Erythroblast (primary cell): ENCODE results near the gene SWT1.
A peak's percentile ranks its signal among the peaks of the same experiment; 100 is the strongest.
"Not testable (repeated sequence)": the region's sequence is repeated elsewhere in the genome, so short reads cannot be mapped to it uniquely, and the experiment has no call there.

ENCODE experiments used
- DNase-seq, 2 experiments: peaks; one replicate each; lab custom pipeline; 2025; lab: John Stamatoyannopoulos, UW
- GATA1 ChIP-seq: IDR thresholded peaks from 2 replicates; pipeline ENCODE4 v1.6.1; 2011; ENCODE audit warnings: low read depth, mild to moderate bottlenecking, control low read depth, low read length, moderate library complexity
- POLR2A ChIP-seq: IDR thresholded peaks from 2 replicates; pipeline ENCODE4 v1.6.1; 2011; ENCODE audit warnings: mild to moderate bottlenecking, low read length

SWT1 gene

DNA sequence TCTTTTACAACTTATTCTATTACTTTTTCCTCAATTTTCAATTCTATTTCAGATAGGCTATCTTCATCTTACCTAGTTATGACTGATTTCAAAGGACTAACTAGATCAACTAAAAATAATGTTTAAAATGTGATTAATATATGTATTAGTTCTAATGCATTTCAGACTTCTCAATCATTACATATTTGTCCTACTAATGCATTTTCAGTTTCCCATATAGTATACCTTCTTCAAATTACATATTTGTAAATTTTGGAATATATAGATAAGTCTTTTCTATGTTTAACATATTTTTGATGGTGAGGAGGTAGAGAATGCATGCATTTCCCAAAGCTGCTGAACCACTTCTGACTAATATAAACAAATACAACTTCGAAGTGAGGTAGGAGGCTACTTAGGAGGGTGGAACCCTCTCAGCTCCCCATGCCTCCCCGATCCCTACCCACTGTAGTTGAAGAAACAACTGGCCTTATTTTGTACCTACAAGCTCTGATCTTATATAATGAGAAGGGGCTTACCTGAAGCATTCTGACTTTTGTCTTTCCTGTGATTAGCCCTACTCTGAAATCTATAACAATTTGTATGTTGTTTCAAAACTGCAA lies 2.0 kb upstream of the SWT1 start:
- peak; percentile 59 for DNase-seq
- TF ChIP-seq POLR2A: no peak
- no peak for TF ChIP-seq GATA1

DNA sequence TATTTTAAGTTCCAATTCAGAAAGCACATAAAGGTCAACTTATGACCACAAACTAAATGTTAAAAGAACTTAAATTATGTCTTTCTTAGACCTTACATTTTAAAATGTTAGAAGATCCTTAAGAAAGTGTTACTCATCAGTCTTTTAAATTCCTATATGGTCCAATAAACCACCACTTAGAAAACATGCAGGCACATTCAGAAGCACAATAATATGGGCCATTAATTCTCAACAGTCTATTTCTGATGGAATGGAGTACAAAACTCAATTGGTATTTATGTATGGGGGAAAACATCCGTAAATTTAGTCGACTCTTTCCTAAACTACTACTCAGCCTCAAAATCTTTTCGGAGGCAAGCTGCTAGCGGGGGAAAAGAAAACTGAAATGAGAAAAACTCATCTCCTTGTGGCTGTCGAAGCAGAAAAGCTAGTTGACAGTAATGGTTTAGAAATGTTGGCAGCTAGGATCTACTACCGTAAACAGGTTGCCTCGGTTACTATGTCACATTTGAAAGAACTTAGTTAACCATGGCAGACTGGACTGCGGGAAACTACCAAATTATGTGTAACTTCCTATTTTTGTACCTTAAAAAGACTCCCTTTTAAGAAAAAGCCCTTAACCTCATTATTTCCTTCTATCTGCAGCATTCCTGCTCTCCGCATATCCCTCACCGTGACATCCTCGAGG lies 1.2 kb upstream of the SWT1 start:
- TF ChIP-seq GATA1: no peak
- TF ChIP-seq POLR2A: no peak
- DNase-seq: peak; percentile 68 to 77

DNA sequence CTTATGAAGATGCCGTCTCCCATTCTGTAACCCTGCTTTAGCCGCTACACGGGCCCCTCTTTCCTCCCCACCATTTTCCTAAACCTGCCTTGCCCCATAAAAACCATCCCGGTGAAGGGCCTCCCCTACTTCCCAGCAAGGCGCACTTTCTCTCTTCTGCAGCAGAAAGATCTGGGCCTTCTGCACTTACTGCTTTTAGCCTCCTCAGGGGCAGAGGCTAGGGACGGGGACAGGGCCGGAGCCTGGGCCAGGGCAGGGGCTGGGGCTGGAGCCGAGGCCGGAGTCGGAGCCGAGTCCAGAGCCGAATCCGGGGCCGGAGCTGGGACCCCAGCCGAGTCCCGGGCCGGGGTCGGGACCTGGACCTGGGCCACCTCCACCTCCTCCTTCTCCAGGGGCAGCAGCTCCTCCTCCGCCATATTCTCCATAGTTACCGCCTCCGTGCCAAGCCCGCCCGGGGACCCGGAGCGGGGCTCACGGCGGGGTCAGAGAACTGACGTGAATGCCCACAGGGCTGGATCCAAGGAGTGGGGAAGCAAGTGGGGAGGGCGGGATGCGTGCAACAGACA lies 596 bp upstream of the SWT1 start:
- TF ChIP-seq POLR2A (no peak), GATA1 (no peak)

DNA sequence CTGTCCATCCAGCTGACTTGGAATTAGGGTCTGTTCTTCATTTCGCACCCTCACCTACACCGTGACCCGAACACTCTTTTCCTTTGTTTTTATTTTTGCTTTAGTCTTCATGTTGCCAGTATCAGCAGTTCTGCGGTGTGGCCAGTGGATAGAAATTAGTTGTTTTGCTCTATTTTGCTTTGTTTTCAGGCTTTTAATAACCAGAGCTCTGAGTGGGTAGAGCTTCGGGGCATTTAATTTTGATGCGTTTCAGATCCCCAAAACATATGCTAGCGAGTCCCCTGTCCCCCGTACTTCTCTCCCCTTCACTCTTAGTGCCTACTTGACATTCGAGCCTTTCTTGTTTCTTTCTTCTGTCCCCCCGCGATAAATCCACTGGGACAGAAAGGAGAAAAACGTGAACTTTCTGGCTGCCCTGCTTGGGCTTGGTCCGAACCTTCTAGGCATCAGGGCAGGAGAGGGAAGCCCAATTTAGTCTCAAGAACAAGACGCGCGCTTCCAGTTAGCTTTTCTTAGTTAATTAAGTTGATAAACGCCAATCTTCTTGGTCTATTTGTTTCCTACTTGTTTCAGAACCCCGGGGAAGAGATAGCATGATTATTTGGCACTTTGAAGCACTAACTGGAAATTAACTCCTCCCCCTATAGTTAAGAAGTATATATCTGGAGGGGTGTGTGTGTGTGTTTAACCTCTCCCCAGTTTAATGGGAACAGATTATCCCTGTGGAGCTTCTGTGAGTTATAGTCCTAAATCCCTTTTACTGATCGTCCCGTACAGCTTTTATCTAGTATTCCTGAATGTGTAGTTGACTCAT lies 839 bp downstream of the SWT1 start:
- DNase-seq: peak; percentile 54 to 56
- TF ChIP-seq GATA1 (no peak), POLR2A (no peak)

More for the DNA sequence above, 596 bp upstream of the SWT1 start:
- peak; percentile 72 to 79 for DNase-seq

DNA sequence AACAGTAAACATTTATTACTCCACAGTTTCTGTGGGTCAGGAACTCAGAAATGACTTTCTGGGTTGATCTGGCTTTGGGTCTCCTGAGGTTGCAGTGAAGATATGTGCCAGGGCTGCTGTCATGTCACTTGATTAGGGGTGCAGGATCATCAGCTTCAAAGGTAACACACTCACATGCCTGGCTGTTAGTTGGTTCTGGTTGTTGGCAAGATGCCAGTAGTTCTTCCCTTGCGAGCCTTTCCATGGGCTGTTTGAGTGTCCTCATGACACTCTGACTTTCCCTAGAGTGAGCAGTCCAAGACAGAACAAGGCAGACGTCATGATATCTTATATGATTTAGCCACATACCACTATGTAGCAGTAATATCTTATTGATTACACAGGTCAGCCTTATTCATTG lies 1.8 kb downstream of the SWT1 start:
- DNase-seq: peak; percentile 36 to 42
- TF ChIP-seq GATA1: no peak
- TF ChIP-seq POLR2A: no peak

DNA sequence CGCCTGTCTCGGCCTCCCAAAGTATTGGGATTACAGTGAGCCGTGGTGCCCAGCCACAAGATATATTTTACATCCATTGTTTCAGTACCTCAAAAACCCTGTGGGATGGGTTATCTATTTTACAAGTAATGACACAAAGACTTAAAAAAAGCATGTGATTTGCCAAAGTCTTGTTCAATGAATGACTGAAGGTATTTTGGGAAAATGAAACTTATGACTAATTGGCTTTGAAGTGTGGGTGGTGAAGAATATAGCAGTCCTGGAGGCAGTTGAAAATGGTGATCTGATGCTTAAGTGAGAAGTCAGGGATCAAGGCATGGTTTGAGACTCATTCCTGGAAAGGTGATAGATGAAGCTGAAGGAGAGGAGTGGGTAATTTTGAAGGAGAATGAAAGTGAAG lies 3.0 kb downstream of the SWT1 start:
- TF ChIP-seq GATA1: no peak
- no peak for TF ChIP-seq POLR2A
- DNase-seq: no peak

DNA sequence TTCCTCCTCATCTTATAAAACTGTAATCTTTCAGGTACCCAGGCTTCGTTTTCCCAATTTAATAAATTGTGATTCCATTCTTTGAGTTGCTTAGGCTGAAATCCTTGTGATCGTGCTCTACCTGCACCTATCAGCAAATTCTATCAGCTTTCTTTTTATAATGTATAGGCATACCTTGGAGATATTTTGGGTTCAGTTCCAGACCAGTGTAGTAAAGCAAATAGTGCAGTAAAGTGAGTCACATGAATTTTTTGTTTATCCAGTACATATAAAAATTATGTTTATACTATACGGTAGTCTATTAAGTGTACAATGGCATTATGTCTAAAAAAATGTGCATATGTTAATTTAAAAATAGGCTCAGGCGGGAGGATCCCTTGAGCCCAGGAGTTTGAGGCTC lies 5.5 kb downstream of the SWT1 start:
- TF ChIP-seq POLR2A (no peak), GATA1 (no peak)
- no peak for DNase-seq

DNA sequence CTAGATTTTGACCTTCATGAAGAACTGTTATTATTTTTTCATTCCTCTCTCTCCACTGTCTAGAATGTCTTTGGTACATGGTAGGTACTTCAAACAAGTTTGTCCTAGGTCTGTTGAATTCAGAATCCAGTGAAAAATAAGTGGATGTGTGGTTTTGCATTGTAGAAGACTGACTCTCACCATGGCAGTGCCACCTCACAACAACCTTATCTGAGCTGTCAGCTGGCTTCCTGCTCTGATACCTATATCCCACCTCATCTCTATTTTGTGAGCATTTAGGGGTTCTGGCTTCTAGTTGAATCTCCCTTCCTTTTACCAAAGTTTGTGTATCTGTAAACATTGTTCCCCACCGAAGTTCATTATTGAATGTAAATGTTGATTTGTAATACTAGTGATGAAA lies 9.1 kb downstream of the SWT1 start:
- DNase-seq: peak in 1 of 2 experiments; percentile 11
- TF ChIP-seq GATA1: no peak
- no peak for TF ChIP-seq POLR2A

DNA sequence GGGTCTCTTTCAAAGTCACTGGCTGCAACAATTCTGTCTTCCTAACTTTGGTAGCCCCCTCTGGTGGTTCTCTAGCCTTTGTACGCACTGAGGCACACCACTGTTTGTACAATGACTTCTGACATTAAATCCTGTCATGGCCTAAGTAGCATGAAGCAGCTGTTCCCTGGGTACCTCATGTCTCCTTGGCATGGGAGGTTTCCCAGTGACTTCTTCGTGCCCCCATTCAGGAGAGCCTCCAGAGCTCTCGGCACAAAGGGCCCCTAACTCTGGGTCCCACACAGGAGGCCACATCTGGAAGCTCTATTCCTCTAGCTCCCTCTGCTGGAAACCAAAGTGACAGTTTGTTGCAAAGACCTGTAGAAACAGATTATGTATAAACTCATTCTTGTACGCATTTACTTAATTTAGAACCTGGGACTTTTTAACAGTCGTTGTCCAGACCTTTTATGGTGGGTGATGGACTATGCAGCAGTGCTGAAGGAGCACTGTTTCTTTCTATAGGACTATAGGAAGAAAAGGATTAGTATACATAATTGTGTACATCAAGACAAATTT lies 13.4 kb downstream of the SWT1 start:
- DNase-seq: peak; percentile 83 to 85
- TF ChIP-seq POLR2A (no peak), GATA1 (no peak)

DNA sequence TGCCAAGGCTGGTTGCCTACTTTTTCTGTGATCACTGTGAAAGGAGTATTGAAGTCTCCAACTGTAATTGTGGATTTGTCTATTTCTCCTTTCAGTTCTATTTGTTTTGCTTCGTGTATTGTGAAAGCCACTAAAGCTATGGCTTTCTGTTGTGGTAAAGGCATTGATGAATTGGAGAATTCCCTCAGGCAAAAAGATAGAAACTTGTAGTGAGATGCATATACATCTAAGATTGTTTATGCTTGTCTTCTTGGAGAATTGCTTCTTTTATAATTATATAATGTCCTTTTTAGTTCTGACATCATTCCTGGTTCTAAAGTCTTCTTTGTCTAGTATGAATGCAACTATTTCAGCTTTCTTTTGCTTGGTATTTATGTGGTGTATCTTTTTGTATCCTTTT lies 36.8 kb downstream of the SWT1 start:
- TF ChIP-seq GATA1 (no peak), POLR2A (no peak)

DNA sequence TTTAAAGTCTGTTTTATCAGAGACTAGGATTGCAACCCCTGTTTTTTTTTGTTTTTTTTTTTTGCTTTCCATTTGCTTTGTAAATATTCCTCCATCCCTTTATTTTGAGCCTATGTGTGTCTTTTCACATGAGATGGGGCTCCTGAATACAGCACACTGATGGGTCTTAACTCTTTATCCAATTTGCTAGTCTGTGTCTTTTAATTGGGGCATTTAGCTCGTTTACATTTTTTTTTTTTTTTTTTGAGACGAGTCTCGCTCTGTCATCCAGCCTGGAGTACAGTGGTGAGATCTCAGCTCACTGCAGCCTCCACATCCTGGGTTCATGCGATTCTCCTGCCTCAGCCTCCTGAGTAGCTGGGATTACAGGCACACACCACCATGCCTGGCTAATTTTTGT lies 41.7 kb downstream of the SWT1 start:
- DNase-seq: not testable (repeated sequence)

More for the DNA sequence above, 36.8 kb downstream of the SWT1 start:
- no peak for DNase-seq

DNA sequence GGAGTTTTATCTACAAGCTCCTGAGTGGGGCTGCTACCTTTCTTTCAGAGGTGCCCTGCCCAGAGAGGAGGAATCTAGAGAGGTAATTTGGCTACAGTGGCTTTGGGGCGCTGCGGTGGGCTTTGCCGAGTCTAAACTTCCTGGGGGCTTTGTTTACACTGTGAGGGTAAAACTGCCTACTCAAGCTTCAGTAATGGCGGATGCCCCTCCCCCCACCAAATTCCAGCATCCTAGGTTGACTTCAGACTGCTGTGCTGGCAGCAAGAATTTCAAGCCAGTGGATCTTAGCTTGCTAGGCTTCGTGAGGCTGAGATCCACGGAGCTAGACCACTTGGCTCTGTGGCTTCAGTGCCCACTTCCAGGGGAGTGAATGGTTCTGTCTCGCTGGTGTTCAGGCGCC lies 43.9 kb downstream of the SWT1 start:
- no peak for TF ChIP-seq GATA1
- no peak for TF ChIP-seq POLR2A
- no peak for DNase-seq

DNA sequence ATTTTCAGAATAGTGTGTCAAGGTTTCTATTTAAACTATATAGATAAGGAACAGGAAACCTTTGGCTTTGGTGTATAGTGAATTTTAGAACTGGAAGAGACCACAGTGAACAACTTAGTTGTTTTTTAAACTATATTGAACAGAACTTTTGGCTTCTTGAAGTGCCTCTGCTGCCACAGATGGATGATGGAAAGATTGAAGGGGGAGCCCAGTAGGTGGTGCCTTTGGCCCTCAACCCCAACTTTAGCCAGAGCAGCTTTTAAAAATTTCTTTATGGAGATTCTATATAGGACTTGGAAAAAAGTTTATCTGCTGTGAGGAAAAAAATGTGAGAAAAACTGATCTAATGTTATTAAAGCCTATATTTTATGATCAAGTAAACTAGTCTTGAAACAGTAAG lies 50.2 kb downstream of the SWT1 start:
- DNase-seq: peak; percentile 13 to 25
- no peak for TF ChIP-seq GATA1
- TF ChIP-seq POLR2A: no peak
